Caco-2 (cell line): Measurements from ENCODE around the gene AKR1C2. TPM values are rescaled to one million over a fixed set of nuclear protein-coding genes. Genes with fewer than 3 reads are reported as not detected.

Source experiments
- total RNA-seq: library from RNA; stranded (reverse); gene quantifications from 2 replicates; pipeline ENCODE4 v1.2.3, GENCODE V29; 2022

The AKR1C2 gene
- total RNA-seq, 1 experiment from 2014 or later = 41.7 TPM

Other genes with a start within 250 kb of the AKR1C2 start
- gene AKR1E2, start 177.7 kb downstream of the AKR1C2 start, total RNA-seq = 68.3 and 68.5 TPM in 2 replicates
- gene AKR1C1, start 40.4 kb downstream of the AKR1C2 start, total RNA-seq = 27.1 and 28.4 TPM in 2 replicates
- gene AKR1C3, start 90.6 kb upstream of the AKR1C2 start, total RNA-seq = 96.8 and 115 TPM in 2 replicates
- gene AKR1C8, start 181.3 kb upstream of the AKR1C2 start, total RNA-seq = not detected in 2 replicates
- gene AKR1C4, start 193.0 kb upstream of the AKR1C2 start, total RNA-seq = 0.25 and 0.28 TPM in 2 replicates